G401 (cell line): ENCODE data around the gene CEP43. TPM values are rescaled to one million over a fixed set of nuclear protein-coding genes. Genes with fewer than 3 reads are reported as not detected.
"Not testable (repeated sequence)": the region's sequence is repeated elsewhere in the genome, so short reads cannot be mapped to it uniquely, and the experiment has no call there.

Experiments
- DNase-seq: peaks from one replicate; pipeline ENCODE4 v3.0.0-alpha.2; 2015; ENCODE audit warnings: low spot score
- in situ Hi-C: cut with HindIII; loops from 2 replicates; pipeline ENCODE4 v1.10.0; 2016; ENCODE audit warnings: low sequenced_read_pairs, mixed read lengths
- total RNA-seq: library from RNA; depleted of rRNA; stranded (reverse); fragments of >200 nt; shearing (Covaris generic); gene quantifications from 2 replicates; pipeline ENCODE4 v1.2.3, GENCODE V29; 2014; rRNA removed

The CEP43 gene, protein sequence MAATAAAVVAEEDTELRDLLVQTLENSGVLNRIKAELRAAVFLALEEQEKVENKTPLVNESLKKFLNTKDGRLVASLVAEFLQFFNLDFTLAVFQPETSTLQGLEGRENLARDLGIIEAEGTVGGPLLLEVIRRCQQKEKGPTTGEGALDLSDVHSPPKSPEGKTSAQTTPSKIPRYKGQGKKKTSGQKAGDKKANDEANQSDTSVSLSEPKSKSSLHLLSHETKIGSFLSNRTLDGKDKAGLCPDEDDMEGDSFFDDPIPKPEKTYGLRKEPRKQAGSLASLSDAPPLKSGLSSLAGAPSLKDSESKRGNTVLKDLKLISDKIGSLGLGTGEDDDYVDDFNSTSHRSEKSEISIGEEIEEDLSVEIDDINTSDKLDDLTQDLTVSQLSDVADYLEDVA
- total RNA-seq: 21.3 and 48.8 TPM in 2 replicates

GRCh38 chr6:166999145-166999883 lies at the start of gene CEP43:
TSS of gene CEP43 (plus strand) at chr6:166999397. CDS start at chr6:166999413, 16 bp downstream.
- in situ Hi-C loops: no loop called here
- DNase-seq: peak; percentile 96

- no peak for DNase-seq
- in situ Hi-C loops: no loop called here
Observed at GRCh38 chr6:166949528-166950442, 49.4 kb upstream of the CEP43 start.

- in situ Hi-C loops: no loop called here
- no peak for DNase-seq
Observed at GRCh38 chr6:166950443-166950821, 48.8 kb upstream of the CEP43 start.

GRCh38 chr6:166950892-166951669 lies 48.1 kb upstream of the CEP43 start:
- in situ Hi-C loops: not testable (repeated sequence)
- DNase-seq: peak; percentile 62

DNA sequence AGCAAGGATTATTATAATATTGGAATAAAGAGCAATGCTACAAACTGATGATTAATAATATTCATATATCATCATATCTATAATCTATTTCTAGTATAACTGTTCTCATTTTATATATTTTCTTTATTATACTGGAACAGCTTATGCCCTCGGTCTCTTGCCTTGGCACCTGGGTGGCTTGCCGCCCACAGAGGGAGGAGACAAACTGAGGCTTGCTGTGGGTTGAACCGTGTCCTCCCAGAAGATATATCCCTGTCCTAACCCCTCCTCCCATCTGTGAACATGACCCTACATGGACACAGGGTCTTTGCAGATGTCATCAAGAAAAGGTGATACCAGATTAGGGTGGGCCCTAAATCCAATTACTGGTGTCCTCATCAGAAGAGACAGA lies 47.5 kb upstream of the CEP43 start:
- in situ Hi-C loops: no loop called here
- DNase-seq: no peak

DNA sequence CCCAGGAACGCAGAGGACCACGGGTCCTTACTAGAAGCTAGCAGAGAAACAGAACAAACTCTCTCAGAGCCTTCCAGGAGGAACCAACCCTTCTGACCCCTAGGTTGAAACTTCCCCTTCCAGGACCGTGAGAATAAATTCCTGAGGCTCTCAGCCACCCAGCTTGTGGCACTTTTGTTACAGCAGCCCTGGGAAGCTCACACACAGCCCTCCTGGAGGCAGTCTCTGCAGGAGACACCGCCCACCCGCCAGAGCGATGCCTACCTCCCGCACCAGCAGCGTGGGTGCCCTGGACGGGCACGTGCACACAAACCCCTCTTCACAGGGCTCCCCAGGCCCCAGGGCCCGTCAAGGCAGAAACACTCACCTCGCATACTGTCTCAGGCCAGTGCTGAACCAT lies 47.1 kb upstream of the CEP43 start:
- in situ Hi-C loops: no loop called here
- DNase-seq: no peak

GRCh38 chr6:166952567-166953486 lies 46.4 kb upstream of the CEP43 start:
- DNase-seq: no peak
- in situ Hi-C loops: no loop called here

DNA sequence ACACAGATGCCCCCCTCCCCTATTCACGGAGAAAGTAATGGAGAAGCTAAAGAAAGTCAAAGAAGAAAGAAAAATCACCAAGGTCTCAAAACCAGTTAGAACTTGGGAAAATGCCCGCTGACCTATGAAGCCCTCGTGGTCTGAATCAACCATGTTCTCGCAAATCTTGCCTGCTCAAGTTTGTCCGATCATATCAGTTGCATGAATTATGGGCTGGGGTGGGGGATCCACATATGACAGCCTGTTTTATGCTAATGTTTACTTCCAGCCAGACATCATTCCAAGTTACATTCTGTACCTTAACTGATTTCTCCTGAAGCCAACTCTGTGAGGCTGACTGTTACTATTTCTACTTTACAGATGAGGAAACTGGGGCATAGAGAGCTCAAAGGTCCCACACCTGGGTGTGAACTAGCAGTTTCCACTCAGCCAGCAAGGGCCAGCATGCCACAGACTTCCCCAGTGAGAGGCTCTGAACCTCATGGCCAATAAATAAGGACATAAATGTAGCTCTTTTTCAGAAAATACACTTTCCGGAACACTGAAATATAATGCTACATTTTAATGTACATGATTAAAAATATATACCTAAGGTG lies 45.0 kb upstream of the CEP43 start:
- no peak for DNase-seq

DNA sequence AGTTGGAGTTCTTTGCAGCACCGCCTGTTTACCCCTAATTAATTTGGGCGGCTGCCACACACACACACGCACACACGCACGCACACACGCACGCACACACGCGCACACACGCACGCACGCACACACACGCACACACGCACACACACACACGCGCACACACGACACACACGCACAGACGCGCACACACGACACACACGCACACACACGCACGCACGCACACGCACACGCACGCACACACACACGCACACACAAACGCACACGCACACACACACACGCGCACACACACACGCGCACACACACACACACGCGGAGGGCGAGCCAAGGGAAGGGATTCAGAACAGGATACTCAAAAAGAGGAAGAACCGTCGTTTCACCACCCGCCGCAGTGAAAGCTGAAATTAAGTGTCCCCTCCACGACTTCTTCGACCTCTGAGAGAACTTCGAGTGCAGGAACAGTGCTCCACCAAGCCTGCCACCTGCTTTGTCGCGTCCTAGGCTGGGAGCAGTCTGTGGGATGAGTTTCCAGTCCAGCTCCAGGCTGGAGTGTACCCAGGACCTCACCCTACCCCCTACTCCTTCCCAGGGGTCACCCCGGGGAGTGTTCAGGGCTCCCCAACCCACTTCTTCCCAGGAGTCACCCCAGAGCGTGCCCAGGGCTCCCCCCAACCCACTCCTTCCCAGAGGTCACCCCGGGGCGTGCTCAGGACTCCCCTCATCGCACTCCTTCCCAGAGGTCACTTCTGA lies 43.9 kb upstream of the CEP43 start:
- in situ Hi-C loops: no loop called here
- DNase-seq: no peak

More for the DNA sequence above, 45.0 kb upstream of the CEP43 start:
- in situ Hi-C loops: no loop called here

- DNase-seq: no peak
- in situ Hi-C loops: no loop called here
Observed at GRCh38 chr6:166955865-166956443, 43.2 kb upstream of the CEP43 start.

DNA sequence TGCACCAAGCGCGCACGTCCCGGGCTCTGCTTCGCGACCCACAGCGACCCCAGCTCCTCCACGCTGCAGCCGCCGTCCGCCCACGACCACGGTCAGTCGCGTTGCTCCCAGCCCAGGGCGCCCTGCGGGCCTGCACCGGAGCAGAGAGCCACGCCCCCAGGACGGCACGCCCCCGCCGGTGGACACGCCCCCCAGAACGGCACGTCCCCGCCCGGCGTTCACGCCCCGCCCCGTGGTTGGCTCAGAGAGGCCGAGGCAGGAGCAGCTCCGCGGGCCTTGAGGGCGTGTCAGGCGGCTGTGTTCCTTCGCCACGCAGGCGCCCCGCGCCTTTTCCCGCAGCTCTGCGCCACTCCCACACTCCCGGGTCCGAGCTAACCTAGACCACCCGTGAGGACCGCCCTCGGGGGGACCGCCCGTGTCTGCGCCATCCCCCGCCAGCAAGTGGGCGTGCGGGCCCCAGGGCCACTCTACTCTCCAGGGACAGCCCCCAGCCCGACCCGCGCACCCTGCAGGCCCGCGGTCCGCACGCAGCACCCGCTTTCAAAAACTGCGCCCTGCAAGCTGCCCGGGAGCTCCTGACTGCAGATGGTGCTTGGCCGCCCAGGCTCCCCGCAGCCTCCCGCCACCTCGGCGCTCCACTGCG lies 42.6 kb upstream of the CEP43 start, which contains the start of gene RNASET2:
Gene RNASET2, minus strand, starts transcription at position 107 of the 643 bp plus-strand sequence. CDS start 368 bp downstream, outside the sequence.
- in situ Hi-C loops: no loop called here
- DNase-seq: peak; percentile 80

- in situ Hi-C loops: no loop called here
- no peak for DNase-seq
Observed at GRCh38 chr6:166957087-166957804, 42.0 kb upstream of the CEP43 start.

DNA sequence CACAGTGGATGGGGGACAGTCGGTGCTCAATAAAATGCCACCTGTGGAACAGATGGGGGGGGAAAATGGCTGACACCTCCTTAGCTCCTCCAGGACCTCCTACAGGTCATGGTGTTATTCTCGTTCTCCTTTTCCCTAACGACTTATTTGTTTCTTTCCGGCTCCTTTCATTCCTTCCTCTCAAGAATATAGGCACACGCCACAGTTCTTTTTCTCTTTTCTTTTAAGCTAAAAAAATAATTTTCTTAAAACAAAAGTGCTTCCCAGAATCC lies 41.5 kb upstream of the CEP43 start:
- in situ Hi-C loops: no loop called here

DNA sequence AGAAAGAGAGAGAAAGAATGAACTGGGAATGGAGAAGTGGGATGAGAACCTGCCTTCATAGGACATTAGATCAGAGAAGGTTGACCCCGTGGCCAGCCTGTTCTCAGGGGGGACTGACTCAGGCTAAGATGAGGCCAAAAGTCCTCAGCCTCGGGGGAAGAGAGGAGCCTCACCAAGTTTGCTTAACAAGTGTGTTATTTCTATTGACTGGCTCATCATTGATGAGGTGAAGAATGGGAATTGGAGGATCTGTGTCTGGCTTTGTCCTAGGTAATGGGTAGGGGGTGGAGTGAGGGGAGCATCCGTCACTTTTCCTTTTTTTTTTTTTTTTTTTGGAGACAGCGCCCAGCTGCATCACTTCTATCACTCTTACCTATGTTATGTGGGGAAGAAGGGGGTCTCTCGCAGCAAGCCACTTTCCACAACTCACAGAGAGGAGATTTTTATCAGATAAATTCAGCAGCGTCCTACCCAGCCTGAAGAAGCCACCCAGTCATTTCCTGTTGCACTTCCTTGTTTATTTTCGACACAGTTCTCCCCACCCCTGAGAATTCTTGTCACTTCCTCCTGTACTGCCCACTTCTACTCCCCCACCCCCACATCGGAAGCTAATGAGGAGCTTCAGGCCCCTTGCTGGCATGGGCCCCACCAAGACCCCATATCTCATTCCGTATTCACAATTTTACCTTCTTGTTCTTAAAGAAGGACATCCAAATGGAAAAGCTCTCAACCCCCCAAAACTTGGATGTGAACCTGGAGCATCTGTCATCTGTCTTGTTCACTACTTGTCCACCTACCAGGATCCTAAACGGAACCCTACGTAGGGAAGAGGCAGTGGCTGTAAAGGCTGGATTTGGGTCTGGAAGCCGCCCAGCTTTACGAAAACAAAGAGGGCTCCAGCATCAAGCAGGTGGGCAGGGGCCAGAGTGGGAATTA lies 40.0 kb upstream of the CEP43 start:
- in situ Hi-C loops: no loop called here
- DNase-seq: no peak

More for the DNA sequence above, 41.5 kb upstream of the CEP43 start:
- no peak for DNase-seq
